ENCODE measurements around the gene BCAP29. TPM values are rescaled to one million over a fixed set of nuclear protein-coding genes. Genes with fewer than 3 reads are reported as not detected.
A peak's percentile ranks its signal among the peaks of the same experiment; 100 is the strongest.

Gene BCAP29
- total and polyA plus RNA-seq, 9 of the 15 experiments (the other 6 are each of a cell fraction or from before 2014, with no cell fraction given), result 63.4 to 137 (median 79.7) TPM

- peak; percentile 94 for TF ChIP-seq NKRF (IDR thresholded peaks at IDR 0.05; ENCODE audit: borderline replicate concordance)
- peak; percentile 85; the same call in 1 of the 2 replicates for TF ChIP-seq ATF6 (CRISPR knock-in tag; IDR thresholded peaks at IDR 0.05)
- TF ChIP-seq HINFP (tag; conservative IDR thresholded peaks at IDR 0.05; ENCODE audit: low read depth), result no peak
- no peak for TF ChIP-seq MYBL2 (IDR thresholded peaks at IDR 0.05; ENCODE audit: low read depth)
- TF ChIP-seq MYBL2 (CRISPR knock-in tag; IDR thresholded peaks at IDR 0.05; ENCODE audit: borderline replicate concordance), result no peak
- no peak for TF ChIP-seq RUNX1 (IDR thresholded peaks at IDR 0.05; ENCODE audit: low read depth)
- TF ChIP-seq CAMTA2 (CRISPR knock-in tag; conservative IDR thresholded peaks at IDR 0.05), result no peak
- TF ChIP-seq RBM25 (IDR thresholded peaks at IDR 0.05; ENCODE audit: low read depth, low read length, severe bottlenecking), result no peak
- TF ChIP-seq TFAM (CRISPR knock-in tag; conservative IDR thresholded peaks at IDR 0.05), result no peak
- 0 out of 2 replicates have a peak, but pooled peaks have one; percentile 65 for TF ChIP-seq ZNF12 (CRISPR knock-in tag; IDR thresholded peaks at IDR 0.05)
- no peak for TF ChIP-seq HNRNPH1 (optimal IDR thresholded peaks at IDR 0.05; ENCODE audit: low read depth, low read length)
- TF ChIP-seq ZNF277 (CRISPR knock-in tag; IDR thresholded peaks at IDR 0.05; ENCODE audit: borderline replicate concordance), result no peak
- TF ChIP-seq SLC30A9 (CRISPR knock-in tag; IDR thresholded peaks at IDR 0.05), result no peak
- TF ChIP-seq THRA (IDR thresholded peaks at IDR 0.05), result no peak
- TF ChIP-seq ZNF232 (CRISPR knock-in tag; IDR thresholded peaks at IDR 0.05), result no peak
- TF ChIP-seq ZBTB43 (CRISPR knock-in tag; IDR thresholded peaks at IDR 0.05), result peak; percentile 74; the same call in 1 of the 2 replicates
- 0 out of 2 replicates have a peak, but pooled peaks have one; percentile 39 for TF ChIP-seq CEBPB (tag; IDR thresholded peaks at IDR 0.05)
Observed at GRCh38 chr7:107563775-107564552, 16.1 kb upstream of the BCAP29 start, which contains the start of the genes COG5 and DUS4L (continued).
